GM18873 (cell line): ENCODE data around the gene C3orf62.

Experiments
- ATAC-seq: cut with Tn5 transposase; IDR thresholded peaks from one replicate; pipeline ENCODE4 v1.9.1; 2021; ENCODE audit warnings: mild to moderate bottlenecking, moderate library complexity, moderate number of reproducible peaks; ENCODE audit not compliant: unreplicated experiment, low FRiP score

C3orf62 gene

GRCh38 chr3:49219132-49219531 is 57.9 kb downstream of the C3orf62 start:
- ATAC-seq = no peak
